ENCODE measurements around the gene ARID1B. TPM values are rescaled to one million over a fixed set of nuclear protein-coding genes. Genes with fewer than 3 reads are reported as not detected.

Gene ARID1B
- total RNA-seq, 1 experiment from 2014 or later: 35.6 TPM

GRCh38 chr6:156782691-156783320 is 5.6 kb downstream of the ARID1B start:
- no peak overlapping the region for H3K4me3 ChIP-seq (replicated peaks in 1 of 2; ENCODE audit: low read depth in 1 of 2, low read length in 2 of 2)
- no peak overlapping the region for H3K27ac ChIP-seq (ENCODE audit: low read depth, low read length)
- no peaks in the 10 kb centered on the region for H3K36me3 ChIP-seq (ENCODE audit: control insufficient read depth in 1 of 2, insufficient read depth in 2 of 2, low read length in 2 of 2)
- TF ChIP-seq TCF7L2 (IDR thresholded peaks at IDR 0.05; ENCODE audit: borderline replicate concordance, extremely low read depth, insufficient read depth, insufficient read length): no peak
- TF ChIP-seq EZH2 (IDR thresholded peaks at IDR 0.05): no peak
- TF ChIP-seq ELF1 (IDR thresholded peaks at IDR 0.05; ENCODE audit: borderline replicate concordance, low read depth): no peak
- TF ChIP-seq FOSL1 (IDR thresholded peaks at IDR 0.05; ENCODE audit: low read depth): no peak
- TF ChIP-seq POLR2AphosphoS5 (IDR thresholded peaks at IDR 0.05; ENCODE audit: low read depth, low read length): no peak
- no peak for TF ChIP-seq ZFX (IDR thresholded peaks at IDR 0.05)
- no peak for TF ChIP-seq ATF3 (IDR thresholded peaks at IDR 0.05)
- no peak for TF ChIP-seq CTCF (IDR thresholded peaks at IDR 0.05 in 2 of 3, conservative IDR thresholded peaks at IDR 0.05 in 1 of 3; ENCODE audit: borderline replicate concordance in 1 of 3, insufficient read depth in 1 of 3, low read depth in 2 of 3, low read length in 2 of 3)
- TF ChIP-seq RAD21 (IDR thresholded peaks at IDR 0.05; ENCODE audit: low read depth): no peak
- no peak for TF ChIP-seq CEBPB (IDR thresholded peaks at IDR 0.05; ENCODE audit: low read depth)
- peaks cover 81% of the 10 kb centered on the region for H3K79me2 ChIP-seq (ENCODE audit: insufficient read depth, low read length)
- no peak overlapping the region for H3K4me2 ChIP-seq (ENCODE audit: low read length)
- ATAC-seq (no peak), DNase-seq (ENCODE audit: low read depth, low spot score) (no peak)
- no TSS peak for BruUV-seq (replicated peaks)
- ChIA-PET CTCF (no interaction called here), RAD21 (ENCODE audit: low non-redundant PET in 1 of 2, low total read pairs in 2 of 2, uncharacterized antibody in 2 of 2, unreplicated experiment in 2 of 2) (no interaction called here), POLR2A (no interaction called here)
- no peak overlapping the region for H2AFZ ChIP-seq (ENCODE audit: low read depth, low read length, poor library complexity, severe bottlenecking)
- no peaks in the 10 kb centered on the region for H3K9me3 ChIP-seq (ENCODE audit: control insufficient read depth in 1 of 2, insufficient read depth in 1 of 2, low read depth in 1 of 2, low read length in 2 of 2)
- H3K4me1 ChIP-seq (ENCODE audit: control insufficient read depth in 1 of 2, insufficient read depth in 2 of 2, low read length in 2 of 2): peaks cover 6 to 16% of the 10 kb centered on the region in 2 experiments
- no peaks in the 10 kb centered on the region for H3K9me2 ChIP-seq (ENCODE audit: insufficient read depth)
- no peaks in the 10 kb centered on the region for H3K27me3 ChIP-seq (ENCODE audit: insufficient read depth, low read length)
- H4K20me1 ChIP-seq (ENCODE audit: insufficient read depth): peaks cover 5% of the 10 kb centered on the region; the same call in 1 of the 2 replicates
- intact Hi-C loops (cut with micrococcal nuclease): no loop called here
- H3K9ac ChIP-seq (ENCODE audit: low read length): no peak overlapping the region
